Naive thymus-derived CD8-positive, alpha-beta T cell (primary cell): Measurements from ENCODE around the gene GATC. TPM values are rescaled to one million over a fixed set of nuclear protein-coding genes. Genes with fewer than 3 reads are reported as not detected.

Experiments
- ATAC-seq, 2 donors: fragments of 150-1000 bp; cut with Tn5 transposase in 1 of 2; sonication (Bioruptor Pico), chemical (Tn5 transposase) in 1 of 2; 1 replicate in 1 of 2; 2 replicates in 1 of 2; pipeline ENCODE4 v1.10.0; 2021; ENCODE audit warnings: mild to moderate bottlenecking in 2 of 2, moderate library complexity in 2 of 2
- POLR2A ChIA-PET: fragments of 350-600 bp; sonication (Branson Sonifier 250); formaldehyde crosslinking; loops from one replicate; lab custom pipeline; 2021; ENCODE audit warnings: antibody characterized with exemption; lab: Charles Lee
- DNase-seq, 10 donors: peaks; one replicate each; pipeline versions ENCODE4 v3.0.0 to v3.0.0-alpha.2; 2020 to 2022
- H3K27ac Mint-ChIP-seq, 10 donors: one replicate each; pipeline ENCODE4 v1.8.0; 2020 to 2022; ENCODE audit warnings: mild to moderate bottlenecking in 10 of 10, mixed read lengths in 10 of 10, moderate library complexity in 4 of 10, inconsistent platforms in 1 of 10
- H3K27me3 Mint-ChIP-seq, 5 donors: one replicate each; pipeline ENCODE4 v1.8.0; 2021 to 2022; ENCODE audit warnings: mixed read lengths in 5 of 5
- H3K36me3 Mint-ChIP-seq, 3 donors: one replicate each; pipeline ENCODE4 v1.8.0; 2020 to 2022; ENCODE audit warnings: mixed read lengths in 3 of 3, mild to moderate bottlenecking in 2 of 3, inconsistent platforms in 1 of 3
- H3K4me1 Mint-ChIP-seq, 4 donors: one replicate each; pipeline ENCODE4 v1.8.0; 2021 to 2022; ENCODE audit warnings: mixed read lengths in 4 of 4
- H3K4me3 Mint-ChIP-seq, 10 donors: one replicate each; pipeline ENCODE4 v1.8.0; 2020 to 2022; ENCODE audit warnings: mild to moderate bottlenecking in 10 of 10, mixed read lengths in 10 of 10, moderate library complexity in 6 of 10, inconsistent platforms in 1 of 10
- H3K9me3 Mint-ChIP-seq, 9 donors: one replicate each; pipeline ENCODE4 v1.8.0; 2020 to 2022; ENCODE audit warnings: mixed read lengths in 9 of 9, mild to moderate bottlenecking in 3 of 9, inconsistent platforms in 1 of 9, moderate library complexity in 1 of 9
- polyA plus RNA-seq, 3 donors: library from polyadenylated mRNA; unstranded; fragments of 300-500 nt; fragmentation: Illumina TruSeq; gene quantifications; one replicate each; pipeline ENCODE4 v1.2.3, GENCODE V29; 2021
- total RNA-seq, 8 experiments: library from RNA in 2 of 8; stranded (reverse) in 2 of 8; gene quantifications; one replicate each; pipeline ENCODE4 v1.2.3 and lab custom pipeline; 2021 to 2026

Gene GATC
- total and polyA plus RNA-seq, 5 experiments from 2014 or later = 14.6 to 28.0 (median 19.2) TPM

GRCh38 chr12:120490833-120491512, 44.7 kb downstream of the GATC start:
- peaks cover 0 to 2% (median 0%) of the 10 kb centered on the region in 3 donors for H3K36me3 Mint-ChIP-seq
- DNase-seq (no peak), ATAC-seq (no peak)
- peaks cover 0 to 2% (median 0%) of the 10 kb centered on the region in 5 donors for H3K27me3 Mint-ChIP-seq
- POLR2A ChIA-PET = interaction anchor here (0.6 to 1.1 kb wide), 2 partner anchors 23 to 165 kb away, joined by 3 read pairs; no protein-coding TSS in a partner anchor
- H3K4me1 Mint-ChIP-seq = peaks cover 3 to 11% (median 9%) of the 10 kb centered on the region in 4 donors
- H3K9me3 Mint-ChIP-seq = no peaks in the 10 kb centered on the region
- H3K27ac Mint-ChIP-seq = no peak overlapping the region
- no peak overlapping the region for H3K4me3 Mint-ChIP-seq

- DNase-seq (no peak), ATAC-seq (no peak)
- Mint-ChIP-seq H3K27ac (peak overlapping the region; percentile 58 to 96 (median 90)), H3K27me3 (peaks cover 0 to 2% (median 0%) of the 10 kb centered on the region in 5 donors), H3K4me1 (peaks cover 13 to 33% (median 25%) of the 10 kb centered on the region in 4 donors), H3K9me3 (no peaks in the 10 kb centered on the region), H3K36me3 (peaks cover 0 to 22% (median 0%) of the 10 kb centered on the region in 3 donors), H3K4me3 (peak overlapping the region; percentile 83 to 98 (median 94))
- POLR2A ChIA-PET = interaction anchor here (0.6 to 5.9 kb wide), 10 partner anchors 27 to 294 kb away, joined by 3 to 52 read pairs (median 4); partner anchors contain the start of genes COQ5, RNF10, RPLP0 and SRSF9
Measured at GRCh38 chr12:120495186-120495730, 49.0 kb downstream of the GATC start.

DNA sequence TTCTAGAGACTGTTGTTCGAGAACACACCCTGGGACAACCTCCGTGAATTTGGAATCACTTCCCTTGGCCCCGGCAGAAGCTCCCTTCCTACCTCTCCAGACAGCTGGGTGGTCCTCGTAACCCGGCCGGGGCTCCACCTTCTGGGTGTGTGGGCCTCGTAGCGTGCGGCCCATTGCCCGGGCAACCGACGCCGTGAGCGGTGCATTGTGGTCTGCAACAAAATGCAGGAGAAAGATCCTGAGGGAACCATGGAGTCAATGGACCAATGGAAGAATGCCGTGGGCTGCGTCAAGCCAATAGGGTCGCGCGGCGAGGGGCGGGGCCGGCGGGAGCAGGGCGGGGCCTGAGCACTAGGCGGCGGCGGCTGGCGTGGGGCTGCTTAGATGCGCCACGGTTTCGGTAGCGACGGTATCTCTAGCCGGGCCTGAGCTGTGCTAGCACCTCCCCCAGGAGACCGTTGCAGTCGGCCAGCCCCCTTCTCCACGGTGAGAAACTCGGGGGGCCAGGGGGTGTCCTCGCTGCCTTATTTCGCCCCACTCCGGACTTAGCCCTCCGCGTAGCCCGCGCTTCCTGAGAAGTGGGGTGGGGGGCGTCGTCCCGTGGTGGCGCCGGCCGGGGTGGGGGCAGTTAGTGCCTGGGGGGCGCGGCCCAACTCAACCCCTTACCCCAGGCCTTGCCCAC, 49.6 kb downstream of the GATC start, which contains the start of gene DYNLL1:
Gene DYNLL1, plus strand, starts transcription at position 383 of the 682 bp plus-strand sequence. CDS start 309 bp downstream, outside the sequence.
- peaks cover 0 to 29% (median 0%) of the 10 kb centered on the region in 3 donors for H3K36me3 Mint-ChIP-seq
- peak within 1 kb of the TSS; percentile 58 to 96 (median 94) for H3K27ac Mint-ChIP-seq
- H3K4me3 Mint-ChIP-seq = peak within 1 kb of the TSS; percentile 83 to 98 (median 94)
- H3K27me3 Mint-ChIP-seq = peaks cover 0 to 2% (median 0%) of the 10 kb centered on the region in 5 donors
- POLR2A ChIA-PET = interaction anchor here (0.6 to 5.9 kb wide), 12 partner anchors 17 to 295 kb away, joined by 3 to 52 read pairs (median 4); partner anchors contain the start of genes POP5, RNF10, RPLP0 and SRSF9
- peaks cover 13 to 37% (median 25%) of the 10 kb centered on the region in 4 donors for H3K4me1 Mint-ChIP-seq
- peak; percentile 95 to 100 (median 98) for DNase-seq
- ATAC-seq = peak; percentile 91 to 95
- H3K9me3 Mint-ChIP-seq = no peaks in the 10 kb centered on the region

- peaks cover 13 to 37% (median 25%) of the 10 kb centered on the region in 4 donors for H3K4me1 Mint-ChIP-seq
- H3K27ac Mint-ChIP-seq = peak overlapping the region; percentile 58 to 96 (median 94)
- peaks cover 0 to 34% (median 0%) of the 10 kb centered on the region in 3 donors for H3K36me3 Mint-ChIP-seq
- POLR2A ChIA-PET = interaction anchor here (0.5 to 5.9 kb wide), 15 partner anchors 16 to 1987 kb away, joined by 3 to 52 read pairs (median 4); partner anchors contain the start of genes COQ5, POP5, RNF10 and RPLP0
- no peaks in the 10 kb centered on the region for H3K9me3 Mint-ChIP-seq
- peak overlapping the region; percentile 83 to 98 (median 94) for H3K4me3 Mint-ChIP-seq
- peaks cover 0 to 2% (median 0%) of the 10 kb centered on the region in 5 donors for H3K27me3 Mint-ChIP-seq
- peak; percentile 41 to 82 (median 54) for DNase-seq
- ATAC-seq = peak; percentile 39 to 46
Measured at GRCh38 chr12:120496413-120497340, 50.4 kb downstream of the GATC start.

DNA sequence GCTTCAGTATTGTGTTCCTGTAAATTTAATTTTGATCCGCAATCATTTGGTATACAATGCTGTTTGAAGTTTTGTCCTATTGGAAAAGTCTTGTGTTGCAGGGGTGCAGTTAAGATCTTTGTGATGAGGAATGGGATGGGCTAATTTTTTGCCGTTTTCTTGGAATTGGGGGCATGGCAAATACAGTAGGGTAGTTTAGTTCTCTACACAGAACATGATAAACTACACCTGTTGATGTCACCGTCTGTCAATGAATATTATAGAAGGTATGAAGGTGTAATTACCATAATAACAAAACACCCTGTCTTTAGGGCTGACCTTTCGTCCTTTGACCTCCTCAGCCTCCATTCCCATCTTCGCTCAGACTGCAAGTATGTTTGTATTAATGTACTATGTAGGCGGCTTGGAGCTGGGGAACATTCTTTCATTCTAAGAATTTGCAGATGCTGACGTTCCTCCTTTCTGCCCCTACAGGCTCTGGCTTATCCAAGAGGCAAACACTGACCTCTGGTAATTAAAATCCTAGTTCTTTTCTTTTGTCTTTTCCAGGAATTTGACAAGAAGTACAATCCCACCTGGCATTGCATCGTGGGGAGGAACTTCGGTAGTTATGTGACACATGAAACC, 51.4 kb downstream of the GATC start:
- POLR2A ChIA-PET = interaction anchor here (0.5 to 5.9 kb wide), 6 partner anchors 24 to 297 kb away, joined by 3 to 52 read pairs (median 6); partner anchors contain the start of genes COQ5, POP5, RPLP0 and SRSF9

GRCh38 chr12:120498870-120499515, 52.7 kb downstream of the GATC start:
- Mint-ChIP-seq H3K9me3 (no peaks in the 10 kb centered on the region), H3K4me3 (no peak overlapping the region), H3K27ac (peak overlapping the region in 6 of 10 donors; percentile 31 to 95 (median 60)), H3K4me1 (peaks cover 13 to 37% (median 25%) of the 10 kb centered on the region in 4 donors), H3K27me3 (peaks cover 0 to 2% (median 0%) of the 10 kb centered on the region in 5 donors), H3K36me3 (peaks cover 4 to 52% (median 9%) of the 10 kb centered on the region in 3 donors)
- ATAC-seq (no peak), DNase-seq (no peak)
- POLR2A ChIA-PET = interaction anchor here (0.5 to 5.9 kb wide), 4 partner anchors 31 to 63 kb away, joined by 3 to 52 read pairs (median 3); partner anchors contain the start of gene SRSF9

More for the DNA sequence above, 51.4 kb downstream of the GATC start:
- ATAC-seq = no peak
- H3K9me3 Mint-ChIP-seq = no peaks in the 10 kb centered on the region
- H3K4me1 Mint-ChIP-seq = peaks cover 13 to 37% (median 25%) of the 10 kb centered on the region in 4 donors
- peaks cover 0 to 39% (median 0%) of the 10 kb centered on the region in 3 donors for H3K36me3 Mint-ChIP-seq
- H3K27ac Mint-ChIP-seq = peak overlapping the region; percentile 58 to 96 (median 94)
- DNase-seq = no peak
- H3K27me3 Mint-ChIP-seq = peaks cover 0 to 2% (median 0%) of the 10 kb centered on the region in 5 donors
- H3K4me3 Mint-ChIP-seq = peak overlapping the region; percentile 83 to 98 (median 94)

GRCh38 chr12:120500581-120500980, 54.3 kb downstream of the GATC start:
- H3K27me3 Mint-ChIP-seq = peaks cover 0 to 2% (median 0%) of the 10 kb centered on the region in 5 donors
- H3K4me1 Mint-ChIP-seq = peaks cover 13 to 28% (median 18%) of the 10 kb centered on the region in 4 donors
- H3K9me3 Mint-ChIP-seq = no peaks in the 10 kb centered on the region
- DNase-seq = no peak
- POLR2A ChIA-PET = no interaction called here
- peaks cover 4 to 65% (median 11%) of the 10 kb centered on the region in 3 donors for H3K36me3 Mint-ChIP-seq
- peak overlapping the region in 6 of 10 donors; percentile 1 to 72 (median 20) for H3K27ac Mint-ChIP-seq
- ATAC-seq = no peak
- H3K4me3 Mint-ChIP-seq = no peak overlapping the region

- peaks cover 4 to 65% (median 18%) of the 10 kb centered on the region in 3 donors for H3K36me3 Mint-ChIP-seq
- no peaks in the 10 kb centered on the region for H3K27me3 Mint-ChIP-seq
- DNase-seq = no peak
- no peak overlapping the region for H3K4me3 Mint-ChIP-seq
- peak overlapping the region in 1 of 10 donors; percentile 40 for H3K27ac Mint-ChIP-seq
- peaks cover 0 to 4% (median 0%) of the 10 kb centered on the region in 4 donors for H3K4me1 Mint-ChIP-seq
- no peak for ATAC-seq
- POLR2A ChIA-PET = no interaction called here
- H3K9me3 Mint-ChIP-seq = no peaks in the 10 kb centered on the region
Measured at GRCh38 chr12:120504587-120504986, 58.3 kb downstream of the GATC start.

DNA sequence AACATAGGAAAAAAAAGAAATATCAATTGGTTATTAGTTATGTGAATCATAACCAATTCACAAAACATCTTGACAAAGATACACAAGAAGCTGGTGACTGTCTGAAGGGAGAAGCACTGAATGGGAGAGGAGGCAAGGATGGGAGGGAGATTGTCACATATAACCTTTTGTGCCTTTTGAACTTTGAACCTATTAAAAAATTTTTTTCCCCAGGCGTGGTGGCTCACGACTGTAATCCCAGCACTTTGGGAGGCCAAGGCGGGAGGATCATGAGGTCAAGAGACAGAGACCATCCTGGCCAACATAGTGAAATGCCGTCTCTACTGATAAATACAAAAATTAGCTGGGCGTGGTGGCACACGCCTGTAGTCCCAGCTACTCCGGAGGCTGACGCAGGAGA, 62.3 kb downstream of the GATC start:
- POLR2A ChIA-PET = no interaction called here
- H3K36me3 Mint-ChIP-seq = peaks cover 0 to 65% (median 15%) of the 10 kb centered on the region in 3 donors
- no peaks in the 10 kb centered on the region for H3K27me3 Mint-ChIP-seq
- no peaks in the 10 kb centered on the region for H3K4me1 Mint-ChIP-seq
- DNase-seq (no peak), ATAC-seq (no peak)
- H3K9me3 Mint-ChIP-seq = no peaks in the 10 kb centered on the region
- H3K4me3 Mint-ChIP-seq = no peak overlapping the region
- peak overlapping the region in 1 of 10 donors; percentile 67 for H3K27ac Mint-ChIP-seq
